Lung microvascular endothelial cell (primary cell): ENCODE measurements around the gene ADAMTS15. TPM values are rescaled to one million over a fixed set of nuclear protein-coding genes. Genes with fewer than 3 reads are reported as not detected.

ENCODE experiments used
- DNase-seq, 2 donors: peaks; one replicate each; pipeline versions ENCODE4 v3.0.0 to v3.0.0-alpha.2; 2010; ENCODE audit warnings: low read depth in 2 of 2
- total RNA-seq: library from RNA; depleted of rRNA; stranded (reverse); fragments of >200 nt; gene quantifications from 2 replicates; pipeline ENCODE4 v1.2.1, GENCODE V29; 2014

ADAMTS15 gene
- total RNA-seq, 1 donor from 2014 or later = 4.0 TPM

DNA sequence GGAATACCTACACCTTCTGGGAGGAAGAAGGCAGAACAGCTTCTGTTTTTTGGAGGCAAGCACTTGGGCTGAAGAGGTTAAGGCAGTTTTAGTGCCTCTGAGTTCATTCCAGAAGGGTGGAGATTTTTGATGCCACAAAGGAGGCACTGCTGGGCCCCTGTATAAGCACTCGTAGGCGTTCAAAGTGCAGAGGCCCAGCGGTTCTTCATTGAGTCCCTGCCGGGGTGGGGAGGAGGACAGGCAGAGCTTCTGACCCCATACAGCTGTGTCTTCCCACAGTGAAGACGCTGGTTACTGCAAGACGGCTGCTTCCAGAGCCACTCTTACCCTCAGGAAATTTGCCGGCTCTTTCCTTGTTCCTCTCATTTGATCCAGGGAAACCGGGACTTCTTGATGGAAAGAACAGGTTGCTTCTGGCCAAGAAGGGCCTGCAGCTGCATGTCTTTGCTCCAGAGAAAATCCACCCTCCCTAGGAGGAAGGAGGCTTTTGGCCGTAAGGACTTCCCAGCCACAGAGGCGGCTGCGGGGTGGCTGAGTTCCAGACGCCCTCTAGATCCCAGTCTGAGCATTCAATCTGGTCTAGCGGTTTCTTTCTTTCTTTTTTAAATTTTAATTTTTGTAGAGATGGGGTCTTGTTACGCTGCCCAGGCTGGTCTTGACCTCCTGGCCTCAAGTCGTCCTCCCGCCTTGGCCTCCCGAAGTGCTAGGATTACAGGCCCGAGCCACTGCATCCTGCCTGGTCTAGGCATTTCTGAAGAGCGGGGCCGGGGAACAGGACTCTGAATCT, 9.4 kb downstream of the ADAMTS15 start:
- DNase-seq = no peak

- no peak for DNase-seq
These were observed 9.9 kb downstream of the ADAMTS15 start for GRCh38 chr11:130458410-130458729.

DNA sequence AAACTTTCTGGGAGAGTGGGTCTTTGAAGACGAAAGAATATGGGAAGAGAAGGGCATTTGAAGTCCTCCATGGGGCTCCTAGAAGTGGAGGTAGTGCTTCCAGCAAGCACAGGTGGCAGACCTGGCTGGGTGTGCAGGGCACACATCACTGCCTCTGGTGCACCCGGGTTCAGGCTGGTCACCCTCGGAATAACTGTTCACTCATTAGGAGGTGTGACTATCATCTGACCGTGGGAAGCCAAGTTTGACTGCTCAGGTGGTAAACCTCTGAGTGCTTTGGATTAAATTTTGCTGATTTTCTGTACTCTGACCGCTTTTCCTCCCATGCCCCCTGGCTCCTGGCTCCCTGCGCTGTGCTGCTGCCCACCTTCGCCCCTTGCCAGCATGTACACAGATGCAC, 11.1 kb downstream of the ADAMTS15 start:
- DNase-seq = no peak

- DNase-seq = no peak
These were observed 13.8 kb downstream of the ADAMTS15 start for GRCh38 chr11:130462101-130462885.

DNA sequence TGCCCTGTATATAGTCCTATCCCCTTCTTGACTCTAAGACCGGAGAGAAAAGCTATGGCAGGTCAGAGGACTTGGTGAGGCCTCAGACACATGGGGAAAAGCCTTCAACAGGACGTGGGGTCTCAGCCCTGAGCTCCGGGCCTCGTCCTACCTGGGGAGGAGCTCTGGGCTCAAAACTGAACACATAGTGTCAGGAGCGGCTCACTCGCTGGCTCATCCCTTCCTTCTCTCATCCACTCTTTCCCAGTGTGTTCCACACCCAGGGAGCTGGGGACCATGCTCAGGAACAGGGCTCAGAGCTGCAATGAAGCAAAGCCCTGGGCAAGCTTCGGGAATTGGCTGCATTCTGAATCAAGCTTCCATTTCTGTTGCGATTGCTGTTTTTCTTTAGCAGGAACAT, 14.5 kb downstream of the ADAMTS15 start:
- no peak for DNase-seq

- DNase-seq = no peak
These were observed 15.9 kb downstream of the ADAMTS15 start for GRCh38 chr11:130464291-130464812.

- DNase-seq = no peak
These were observed 16.8 kb downstream of the ADAMTS15 start for GRCh38 chr11:130465263-130465662.

GRCh38 chr11:130467116-130467900, 18.9 kb downstream of the ADAMTS15 start:
- DNase-seq = peak in 1 of 2 donors; percentile 55

- DNase-seq = no peak
These were observed 20.7 kb downstream of the ADAMTS15 start for GRCh38 chr11:130469181-130469580.

DNA sequence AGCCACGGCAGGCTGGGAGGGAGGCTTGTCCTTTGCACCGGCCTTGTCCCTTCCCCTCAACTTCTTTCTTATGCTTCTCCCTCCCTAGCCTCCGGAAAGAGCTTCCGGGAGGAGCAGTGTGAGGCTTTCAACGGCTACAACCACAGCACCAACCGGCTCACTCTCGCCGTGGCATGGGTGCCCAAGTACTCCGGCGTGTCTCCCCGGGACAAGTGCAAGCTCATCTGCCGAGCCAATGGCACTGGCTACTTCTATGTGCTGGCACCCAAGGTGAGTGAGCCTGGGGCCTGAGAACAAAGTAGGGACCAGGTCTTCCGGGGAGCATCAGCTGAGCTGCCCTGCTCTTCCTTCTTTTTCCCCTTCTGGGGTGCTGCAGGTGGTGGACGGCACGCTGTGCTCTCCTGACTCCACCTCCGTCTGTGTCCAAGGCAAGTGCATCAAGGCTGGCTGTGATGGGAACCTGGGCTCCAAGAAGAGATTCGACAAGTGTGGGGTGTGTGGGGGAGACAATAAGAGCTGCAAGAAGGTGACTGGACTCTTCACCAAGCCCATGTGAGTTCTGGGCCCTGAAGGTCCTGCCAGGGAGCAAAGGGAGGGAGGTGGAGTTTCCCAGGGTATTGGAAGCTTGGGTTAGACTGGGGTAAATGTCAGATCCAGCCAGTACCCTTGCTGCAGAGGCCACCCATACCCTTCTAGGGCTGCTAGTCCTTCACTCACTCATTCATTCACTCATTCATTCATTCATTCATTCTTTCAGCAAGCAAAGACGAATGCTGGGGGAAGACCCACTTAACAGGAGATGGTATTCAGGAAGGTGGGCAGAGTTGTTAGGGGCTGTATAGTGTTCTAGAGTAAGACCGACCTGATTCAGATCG, 22.6 kb downstream of the ADAMTS15 start:
- no peak for DNase-seq

GRCh38 chr11:130471731-130472433, 23.4 kb downstream of the ADAMTS15 start:
- DNase-seq = no peak

- DNase-seq = no peak
These were observed 24.1 kb downstream of the ADAMTS15 start for GRCh38 chr11:130472434-130472961.

GRCh38 chr11:130473056-130473794, 24.8 kb downstream of the ADAMTS15 start:
- DNase-seq = no peak

DNA sequence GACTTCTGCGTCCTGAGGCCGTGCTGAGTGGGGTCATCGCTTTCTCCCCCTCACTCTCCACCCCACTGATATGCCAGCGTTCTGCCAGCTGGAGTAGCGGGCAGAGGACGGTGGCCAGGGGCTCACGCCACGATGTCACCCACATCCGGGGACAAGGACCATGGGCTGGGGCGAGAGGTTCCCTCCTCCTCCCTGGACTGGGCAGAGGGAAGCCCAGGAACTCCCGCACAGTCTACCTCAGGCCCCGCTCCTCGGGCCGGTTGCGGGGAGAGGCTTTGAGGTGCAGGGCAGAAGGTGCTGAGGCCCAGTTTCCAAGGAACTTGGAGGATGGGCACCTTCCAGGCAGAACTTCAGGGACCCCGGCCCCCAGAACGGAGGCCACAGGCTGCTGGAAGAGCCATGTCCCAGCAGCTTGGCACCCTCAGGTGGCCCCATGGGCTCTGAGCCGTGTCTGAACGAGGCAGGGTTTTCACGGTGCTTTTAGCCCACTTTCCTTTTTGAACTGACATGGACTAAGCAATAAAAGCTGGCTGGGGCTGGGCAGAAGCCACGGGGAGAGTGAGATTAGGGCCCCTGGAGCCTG, 25.4 kb downstream of the ADAMTS15 start:
- DNase-seq = no peak

GRCh38 chr11:130474637-130475400, 26.4 kb downstream of the ADAMTS15 start:
- DNase-seq = no peak

- no peak for DNase-seq
These were observed 27.1 kb downstream of the ADAMTS15 start for GRCh38 chr11:130475426-130476053.

GRCh38 chr11:130476200-130476921, 27.9 kb downstream of the ADAMTS15 start:
- no peak for DNase-seq
